GM10266 (cell line): ENCODE data around the gene CACNA1C.

Experiments
- DNase-seq: peaks from one replicate; pipeline ENCODE4 v3.0.0; 2012; ENCODE audit errors: extremely low spot score
- CTCF ChIP-seq: IDR thresholded peaks from 2 replicates; pipeline ENCODE4 v1.5.1; 2012; ENCODE audit warnings: mild to moderate bottlenecking, low read depth; ENCODE audit not compliant: control insufficient read depth, insufficient read depth; ENCODE audit errors: missing control alignments

Gene CACNA1C

GRCh38 chr12:2435511-2435910 is 382.7 kb downstream of the CACNA1C start:
- DNase-seq: no peak
- TF ChIP-seq CTCF: no peak

- no peak for TF ChIP-seq CTCF
- DNase-seq: no peak
These were observed 386.7 kb downstream of the CACNA1C start for GRCh38 chr12:2439332-2440100.

- no peak for DNase-seq
- TF ChIP-seq CTCF: no peak
These were observed 391.0 kb downstream of the CACNA1C start for GRCh38 chr12:2443776-2444175.

GRCh38 chr12:2445968-2446367 is 393.2 kb downstream of the CACNA1C start:
- DNase-seq: no peak
- TF ChIP-seq CTCF: no peak

- DNase-seq: no peak
- TF ChIP-seq CTCF: no peak
These were observed 395.1 kb downstream of the CACNA1C start for GRCh38 chr12:2447861-2448260.

- TF ChIP-seq CTCF: no peak
- no peak for DNase-seq
These were observed 396.8 kb downstream of the CACNA1C start for GRCh38 chr12:2449586-2449985.

GRCh38 chr12:2450553-2450952 is 397.8 kb downstream of the CACNA1C start:
- TF ChIP-seq CTCF: no peak
- DNase-seq: no peak
